H1 (cell line): ENCODE measurements around the gene VASN. TPM values are rescaled to one million over a fixed set of nuclear protein-coding genes. Genes with fewer than 3 reads are reported as not detected.

Source experiments
- CTCF ChIA-PET: fragments of 300-600 bp; sonication (Branson Sonifier 250); formaldehyde crosslinking; loops from one replicate; lab custom pipeline; 2021; ENCODE audit not compliant: partially characterized antibody; lab: Charles Lee
- POLR2A ChIA-PET: fragments of 300-600 bp; sonication (Branson Sonifier 250); formaldehyde crosslinking; loops from one replicate; lab custom pipeline; 2021; ENCODE audit warnings: inconsistent platforms; ENCODE audit not compliant: partially characterized antibody; lab: Charles Lee
- DNase-seq, 2 experiments: peaks; one replicate each; pipeline versions ENCODE4 v3.0.0 to v3.0.0-alpha.2; 2010 to 2022; ENCODE audit warnings: low spot score in 2 of 2, low read depth in 1 of 2, mixed read lengths in 1 of 2
- FAIRE-seq: peaks from 2 replicates; lab custom pipeline; 2011; peaks lifted over from hg19 to GRCh38; lab: Jason Lieb, UNC
- H2AFZ ChIP-seq: 2 replicates; pipeline ENCODE4 v1.8.1; 2012; ENCODE audit warnings: low read length, inconsistent platforms
- H2AK5ac ChIP-seq: 2 replicates; pipeline ENCODE4 v1.6.1; 2013; ENCODE audit warnings: low read depth, low read length
- H2BK120ac ChIP-seq: replicated peaks from 2 replicates; pipeline ENCODE3; 2013; ENCODE audit warnings: low read depth, low read length, inconsistent platforms
- H2BK12ac ChIP-seq: 2 replicates; pipeline ENCODE4 v1.6.1; 2013; ENCODE audit warnings: low read depth, low read length
- H2BK15ac ChIP-seq: 2 replicates; pipeline ENCODE4 v1.6.1; 2013; ENCODE audit warnings: low read length
- H2BK20ac ChIP-seq: 2 replicates; pipeline ENCODE4 v1.6.1; 2013; ENCODE audit warnings: low read length
- H2BK5ac ChIP-seq: 2 replicates; pipeline ENCODE4 v1.6.1; 2013; ENCODE audit warnings: low read depth, low read length
- H3K14ac ChIP-seq: 2 replicates; pipeline ENCODE4 v1.6.1; 2013; ENCODE audit warnings: inconsistent platforms; ENCODE audit not compliant: insufficient read length
- H3K18ac ChIP-seq: 2 replicates; pipeline ENCODE4 v1.6.1; 2013; ENCODE audit warnings: low read length; ENCODE audit errors: extremely low read depth
- H3K23ac ChIP-seq: 2 replicates; pipeline ENCODE4 v1.6.1; 2013; ENCODE audit warnings: inconsistent platforms; ENCODE audit not compliant: insufficient read length
- H3K23me2 ChIP-seq: 2 replicates; pipeline ENCODE4 v1.6.1; 2013; ENCODE audit warnings: low read depth, low read length
- H3K27ac ChIP-seq: 2 replicates; pipeline ENCODE4 v1.6.1; 2011; ENCODE audit warnings: low read depth, low read length, inconsistent platforms
- H3K27me3 ChIP-seq, 4 experiments: replicated peaks in 1 of 4; 1 replicate in 1 of 4; 2 replicates in 3 of 4; pipeline versions ENCODE4 v1.6.1 to v1.8.1; 2011 to 2013; ENCODE audit warnings: low read length in 3 of 4, mild to moderate bottlenecking in 3 of 4, inconsistent platforms in 2 of 4, mixed read lengths in 2 of 4, moderate library complexity in 1 of 4; ENCODE audit not compliant: control insufficient read depth in 3 of 4, insufficient read depth in 3 of 4; ENCODE audit errors: extremely low read depth in 1 of 4
- H3K36me3 ChIP-seq, 4 experiments: 2 replicates each; pipeline versions ENCODE4 v1.6.1 to v1.8.1; 2011 to 2013; ENCODE audit warnings: mild to moderate bottlenecking in 4 of 4, low read length in 3 of 4, moderate library complexity in 2 of 4, control low read depth in 1 of 4, inconsistent platforms in 1 of 4; ENCODE audit not compliant: insufficient read depth in 4 of 4, control insufficient read depth in 2 of 4
- H3K4ac ChIP-seq: replicated peaks from 2 replicates; pipeline ENCODE3; 2013; ENCODE audit warnings: low read length, low read depth, mixed read lengths, inconsistent platforms; ENCODE audit not compliant: insufficient read length
- H3K4me1 ChIP-seq, 4 experiments: replicated peaks in 1 of 4; 1 replicate in 1 of 4; 2 replicates in 3 of 4; pipeline versions ENCODE4 v1.6.1 to v1.8.1; 2011 to 2013; ENCODE audit warnings: low read length in 3 of 4, inconsistent platforms in 2 of 4, mixed read lengths in 1 of 4; ENCODE audit not compliant: insufficient read depth in 4 of 4, control insufficient read depth in 3 of 4
- H3K4me2 ChIP-seq, 2 experiments: 2 replicates each; pipeline versions ENCODE4 v1.6.1 to v1.8.1; 2011 to 2013; ENCODE audit warnings: low read depth in 2 of 2, low read length in 2 of 2, control low read depth in 1 of 2, inconsistent platforms in 1 of 2, mild to moderate bottlenecking in 1 of 2; ENCODE audit not compliant: insufficient read depth in 1 of 2
- H3K4me3 ChIP-seq, 4 experiments: fragments of 200-600, 300-600 bp in 1 of 4; sonication (generic), shearing (Covaris generic), sonication (Bioruptor Twin) in 1 of 4; 2 replicates each; pipeline versions ENCODE4 v1.5.1 to v1.8.1; 2011 to 2016; ENCODE audit warnings: low read length in 4 of 4, low read depth in 3 of 4, control low read depth in 2 of 4, inconsistent platforms in 2 of 4, mild to moderate bottlenecking in 2 of 4, mixed read lengths in 1 of 4, moderate library complexity in 1 of 4; ENCODE audit not compliant: insufficient read depth in 2 of 4; ENCODE audit errors: extremely low read depth in 1 of 4
- H3K56ac ChIP-seq: replicated peaks from 2 replicates; pipeline ENCODE3; 2013; ENCODE audit warnings: low read depth, mild to moderate bottlenecking, mixed read lengths, low read length, inconsistent platforms; ENCODE audit not compliant: insufficient read length
- H3K79me1 ChIP-seq: 2 replicates; pipeline ENCODE4 v1.6.1; 2013; ENCODE audit warnings: low read depth, low read length, control low read depth
- H3K79me2 ChIP-seq, 2 experiments: 2 replicates each; pipeline versions ENCODE4 v1.6.1 to v1.8.1; 2012 to 2013; ENCODE audit warnings: low read length in 2 of 2, mild to moderate bottlenecking in 2 of 2, inconsistent platforms in 1 of 2; ENCODE audit not compliant: insufficient read depth in 2 of 2, control insufficient read depth in 1 of 2
- H3K9ac ChIP-seq, 4 experiments: replicated peaks in 1 of 4; 1 replicate in 1 of 4; 2 replicates in 3 of 4; pipeline versions ENCODE4 v1.6.1 to v1.8.1; 2011 to 2013; ENCODE audit warnings: low read depth in 3 of 4, low read length in 3 of 4, control low read depth in 2 of 4, mild to moderate bottlenecking in 2 of 4, moderate library complexity in 2 of 4, inconsistent platforms in 1 of 4; ENCODE audit errors: extremely low read depth in 1 of 4
- H3K9me3 ChIP-seq, 2 experiments: 2 replicates each; pipeline versions ENCODE4 v1.6.1 to v1.8.1; 2012 to 2013; ENCODE audit warnings: mild to moderate bottlenecking in 2 of 2, moderate library complexity in 2 of 2, control low read depth in 1 of 2, inconsistent platforms in 1 of 2, low read depth in 1 of 2, low read length in 1 of 2, mixed read lengths in 1 of 2; ENCODE audit not compliant: insufficient read depth in 2 of 2
- H4K20me1 ChIP-seq, 2 experiments: replicated peaks in 1 of 2; 2 replicates each; pipeline versions ENCODE3 to v1.8.1; 2011 to 2013; ENCODE audit warnings: inconsistent platforms in 2 of 2, low read length in 2 of 2, mild to moderate bottlenecking in 1 of 2; ENCODE audit not compliant: insufficient read depth in 2 of 2, control insufficient read depth in 1 of 2
- H4K5ac ChIP-seq: 2 replicates; pipeline ENCODE4 v1.6.1; 2013; ENCODE audit warnings: low read length, low read depth, mixed read lengths, inconsistent platforms; ENCODE audit not compliant: insufficient read length
- H4K8ac ChIP-seq: 2 replicates; pipeline ENCODE4 v1.8.0; 2013; ENCODE audit warnings: mild to moderate bottlenecking, moderate library complexity, low read length, inconsistent platforms; ENCODE audit not compliant: insufficient read depth; ENCODE audit errors: extremely low read depth
- H4K91ac ChIP-seq: replicated peaks from 2 replicates; pipeline ENCODE3; 2013; ENCODE audit warnings: low read length, mixed read lengths, inconsistent platforms; ENCODE audit not compliant: insufficient read length
- BACH1 ChIP-seq: IDR thresholded peaks from 2 replicates; pipeline ENCODE4 v1.6.1; 2012; ENCODE audit warnings: low read length, improper control_type of control experiment
- BCL11A ChIP-seq, 2 experiments: IDR thresholded peaks; one replicate each; pipeline ENCODE4 v1.6.1; 2011; ENCODE audit warnings: low read depth in 2 of 2, low read length in 2 of 2, mild to moderate bottlenecking in 2 of 2
- CHD1 ChIP-seq: IDR thresholded peaks from 2 replicates; pipeline ENCODE4 v1.6.1; 2012; ENCODE audit warnings: low read depth, low read length, improper control_type of control experiment
- CHD2 ChIP-seq: IDR thresholded peaks from 2 replicates; pipeline ENCODE4 v1.6.1; 2012; ENCODE audit warnings: low read length, improper control_type of control experiment
- CREB1 ChIP-seq: IDR thresholded peaks from 2 replicates; pipeline ENCODE4 v1.6.1; 2012; ENCODE audit warnings: inconsistent platforms
- CTBP2 ChIP-seq: IDR thresholded peaks from 2 replicates; pipeline ENCODE4 v1.7.0; 2011; ENCODE audit warnings: borderline replicate concordance, mild to moderate bottlenecking, moderate library complexity, mixed read lengths, low read length; ENCODE audit not compliant: insufficient read depth, insufficient read length
- KDM4A ChIP-seq: IDR thresholded peaks from one replicate; pipeline ENCODE4 v1.7.1; 2012; ENCODE audit warnings: low read depth, mild to moderate bottlenecking, moderate library complexity, low read length, inconsistent platforms; ENCODE audit not compliant: severe bottlenecking
- NRF1 ChIP-seq: IDR thresholded peaks from 2 replicates; pipeline ENCODE4 v1.6.1; 2011; ENCODE audit warnings: mild to moderate bottlenecking, low read depth, low read length, improper control_type of control experiment
- SP1 ChIP-seq: IDR thresholded peaks from 2 replicates; pipeline ENCODE4 v1.6.1; 2011; ENCODE audit warnings: low read depth, low read length
- TBP ChIP-seq: IDR thresholded peaks from 2 replicates; pipeline ENCODE4 v1.6.1; 2011; ENCODE audit warnings: low read depth, low read length, improper control_type of control experiment
- WGBS, 2 experiments: shearing (Covaris generic) in 1 of 2; methylation state at CpG; one replicate each; pipeline versions ENCODE4 v1.1.6 to v1.1.7; 2013 to 2015; ENCODE audit warnings: low lambda C conversion rate in 2 of 2, mixed read lengths in 2 of 2, inconsistent platforms in 1 of 2, low coverage in 1 of 2, missing lambda C conversion rate in 1 of 2; ENCODE audit not compliant: insufficient replicate concordance in 2 of 2, insufficient coverage in 1 of 2, insufficient read length in 1 of 2; ENCODE audit errors: extremely low coverage in 1 of 2, missing lambda C conversion rate in 1 of 2; 5-methylcytosine and 5-hydroxymethylcytosine counted together
- polyA plus RNA-seq, 7 experiments: library from polyadenylated mRNA; depleted of rRNA in 3 of 7; stranded (reverse) in 5 of 7; unstranded in 2 of 7; fragments of >200 nt in 5 of 7; fragments of 200-250 nt in 2 of 7; gene quantifications; 1 replicate in 5 of 7; 2 replicates in 1 of 7; 4 replicates in 1 of 7; pipeline versions ENCODE4 v1.2.1 to v1.2.3, GENCODE V29; 2011 to 2013; ENCODE audit warnings: missing spikeins in 2 of 7, mixed read lengths in 2 of 7
- total RNA-seq: library from RNA; stranded (reverse); fragmentation: NEBNext Ultra II Directional; extraction: Animal tissue kit (Norgen Biotek cat#: 25700); gene quantifications from 2 replicates; pipeline ENCODE4 v1.2.1, GENCODE V29; 2021
- TF ChIP-seq, protein P1 (sequence below), 3 experiments: IDR thresholded peaks; 1 replicate in 2 of 3; 2 replicates in 1 of 3; pipeline versions ENCODE4 v1.5.1 to v1.6.1; 2011; ENCODE audit warnings: low read length in 3 of 3, mild to moderate bottlenecking in 3 of 3, inconsistent platforms in 2 of 3, low read depth in 1 of 3, moderate library complexity in 1 of 3; ENCODE audit not compliant: insufficient read depth in 1 of 3; ENCODE audit errors: control extremely low read depth in 1 of 3

The VASN gene
- total and polyA plus RNA-seq, 2 of the 8 experiments (the other 6 are each of a cell fraction or from before 2014, with no cell fraction given), result 9.6 to 11.3 TPM

GRCh38 chr16:4369007-4369733, 2.5 kb upstream of the VASN start:
- no peak overlapping the region for H3K14ac ChIP-seq
- ChIA-PET POLR2A (interaction anchor here (0.6 to 3.1 kb wide), 13 partner anchors 8 to 103 kb away, joined by 3 to 14 read pairs (median 4); partner anchors contain the start of genes PAM16 and TFAP4), CTCF (interaction anchor here (0.5 to 14.0 kb wide), 14 partner anchors 8 to 108 kb away, joined by 3 to 425 read pairs (median 4); no protein-coding TSS in a partner anchor)
- 92% methylated on average over 13 of the region's 13 CpGs; no CpG with 5 or more reads in 1 of the 2 experiments for WGBS, 2 experiments
- H2BK20ac ChIP-seq, result no peak overlapping the region
- H3K4me3 ChIP-seq, result no peak overlapping the region
- H4K20me1 ChIP-seq, result peaks cover 4 to 12% of the 10 kb centered on the region in 2 experiments
- peaks cover 0 to 3% (median under 1%) of the 10 kb centered on the region in 4 experiments; a peak in 2 of 7 replicates for H3K27me3 ChIP-seq
- H3K4me1 ChIP-seq, result peaks cover 0 to 25% (median 19%) of the 10 kb centered on the region in 4 experiments; a peak in 6 of 7 replicates
- peaks cover 4% of the 10 kb centered on the region for H3K79me1 ChIP-seq
- no peak overlapping the region for H2BK120ac ChIP-seq
- FAIRE-seq, result no peak
- H4K5ac ChIP-seq, result no peak overlapping the region
- no peaks in the 10 kb centered on the region for H3K36me3 ChIP-seq
- no peak overlapping the region for H2BK15ac ChIP-seq
- H4K91ac ChIP-seq, result no peak overlapping the region
- no peak overlapping the region for H3K23ac ChIP-seq
- H2AK5ac ChIP-seq, result no peak overlapping the region
- peaks cover 6% of the 10 kb centered on the region; the same call in 1 of the 2 replicates for H3K23me2 ChIP-seq
- no peak overlapping the region for H2BK12ac ChIP-seq
- no peak overlapping the region for H3K27ac ChIP-seq
- no peak overlapping the region for H3K56ac ChIP-seq
- DNase-seq, result no peak
- H2BK5ac ChIP-seq, result no peak overlapping the region
- H2AFZ ChIP-seq, result no peak overlapping the region
- H3K4me2 ChIP-seq, result no peak overlapping the region
- H3K9me3 ChIP-seq, result no peaks in the 10 kb centered on the region
- no peak overlapping the region for H3K9ac ChIP-seq
- no peak overlapping the region for H3K18ac ChIP-seq
- H4K8ac ChIP-seq, result no peak overlapping the region
- no peaks in the 10 kb centered on the region for H3K79me2 ChIP-seq
- H3K4ac ChIP-seq, result no peak overlapping the region
- TF ChIP-seq CHD1, result no peak
- TF ChIP-seq BCL11A (IDR thresholded peaks at IDR 0.05; ENCODE audit: low read depth in 2 of 2, low read length in 2 of 2), result no peak
- TF ChIP-seq CREB1, result no peak
- no peak for TF ChIP-seq NRF1
- TF ChIP-seq CHD2, result no peak
- no peak for TF ChIP-seq BACH1
- no peak for TF ChIP-seq SP1
- TF ChIP-seq KDM4A, result no peak
- TF ChIP-seq TBP, result no peak
- TF ChIP-seq, protein P1, sequence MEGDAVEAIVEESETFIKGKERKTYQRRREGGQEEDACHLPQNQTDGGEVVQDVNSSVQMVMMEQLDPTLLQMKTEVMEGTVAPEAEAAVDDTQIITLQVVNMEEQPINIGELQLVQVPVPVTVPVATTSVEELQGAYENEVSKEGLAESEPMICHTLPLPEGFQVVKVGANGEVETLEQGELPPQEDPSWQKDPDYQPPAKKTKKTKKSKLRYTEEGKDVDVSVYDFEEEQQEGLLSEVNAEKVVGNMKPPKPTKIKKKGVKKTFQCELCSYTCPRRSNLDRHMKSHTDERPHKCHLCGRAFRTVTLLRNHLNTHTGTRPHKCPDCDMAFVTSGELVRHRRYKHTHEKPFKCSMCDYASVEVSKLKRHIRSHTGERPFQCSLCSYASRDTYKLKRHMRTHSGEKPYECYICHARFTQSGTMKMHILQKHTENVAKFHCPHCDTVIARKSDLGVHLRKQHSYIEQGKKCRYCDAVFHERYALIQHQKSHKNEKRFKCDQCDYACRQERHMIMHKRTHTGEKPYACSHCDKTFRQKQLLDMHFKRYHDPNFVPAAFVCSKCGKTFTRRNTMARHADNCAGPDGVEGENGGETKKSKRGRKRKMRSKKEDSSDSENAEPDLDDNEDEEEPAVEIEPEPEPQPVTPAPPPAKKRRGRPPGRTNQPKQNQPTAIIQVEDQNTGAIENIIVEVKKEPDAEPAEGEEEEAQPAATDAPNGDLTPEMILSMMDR (IDR thresholded peaks at IDR 0.05; ENCODE audit: control extremely low read depth in 1 of 3, insufficient read depth in 1 of 3, low read depth in 1 of 3, low read length in 3 of 3), result no peak
- no peak for TF ChIP-seq CTBP2
